ENCODE data around the gene MAP3K4. TPM values are rescaled to one million over a fixed set of nuclear protein-coding genes. Genes with fewer than 3 reads are reported as not detected.

The MAP3K4 gene
- polyA plus RNA-seq, 3 donors, result 3.2 to 12.3 (median 3.5) TPM

- Histone ChIP-seq H3K36me3 (replicated peaks in 1 of 2; ENCODE audit: control insufficient read depth in 1 of 2, insufficient read depth in 2 of 2, low read length in 2 of 2) (peaks cover 0 to 5% of the 10 kb centered on the region in 2 donors), H3K27ac (ENCODE audit: low read depth in 1 of 2, low read length in 2 of 2) (no peak overlapping the region), H2AFZ (ENCODE audit: insufficient read depth, low read depth, low read length, poor library complexity, severe bottlenecking) (no peak overlapping the region), H3K9ac (ENCODE audit: insufficient read depth, low read length, poor library complexity, severe bottlenecking) (no peak overlapping the region), H3K79me2 (ENCODE audit: insufficient read depth, low read length) (no peaks in the 10 kb centered on the region), H4K20me1 (ENCODE audit: insufficient read depth, low read length) (no peaks in the 10 kb centered on the region), H3K4me3 (replicated peaks in 1 of 3; ENCODE audit: low read depth in 2 of 3, low read length in 3 of 3) (no peak overlapping the region), H3K4me1 (ENCODE audit: control insufficient read depth in 1 of 2, insufficient read depth in 2 of 2, low read length in 2 of 2) (peaks cover 11 to 12% of the 10 kb centered on the region in 2 donors), H3K4me2 (replicated peaks; ENCODE audit: extremely low read depth, low read length, poor library complexity, severe bottlenecking) (no peak overlapping the region), H3K27me3 (ENCODE audit: control insufficient read depth in 2 of 2, insufficient read depth in 2 of 2, low read length in 2 of 2) (no peaks in the 10 kb centered on the region), H3K9me3 (replicated peaks in 1 of 2; ENCODE audit: control insufficient read depth in 1 of 2, insufficient read depth in 1 of 2, low read length in 2 of 2) (no peaks in the 10 kb centered on the region)
- WGBS (ENCODE audit: insufficient coverage), result 96% methylated on average over 9 of the region's 12 CpGs
- Mint-ChIP-seq H3K27ac (no peak overlapping the region), H3K4me3 (no peak overlapping the region), H3K9me3 (peaks cover 0 to 3% (median 1%) of the 10 kb centered on the region in 7 donors), H3K36me3 (peaks cover 13 to 18% of the 10 kb centered on the region in 2 donors), H3K27me3 (ENCODE audit: low read depth in 3 of 3) (peaks cover 0 to 4% (median 0%) of the 10 kb centered on the region in 3 donors), H3K4me1 (peaks cover 13% of the 10 kb centered on the region)
- no peak for DNase-seq
- TF ChIP-seq CTCF (IDR thresholded peaks at IDR 0.05), result no peak
- intact Hi-C loops (cut with micrococcal nuclease), result no loop called here
These were observed 146.4 kb downstream of the MAP3K4 start for GRCh38 chr6:161137839-161138542.

- Mint-ChIP-seq H3K9me3 (peaks cover 0 to 5% (median 1%) of the 10 kb centered on the region in 7 donors), H3K4me3 (no peak overlapping the region), H3K36me3 (peaks cover 16 to 18% of the 10 kb centered on the region in 2 donors), H3K4me1 (peaks cover 13% of the 10 kb centered on the region), H3K27me3 (ENCODE audit: low read depth in 3 of 3) (peaks cover 0 to 4% (median 0%) of the 10 kb centered on the region in 3 donors), H3K27ac (peak overlapping the region in 1 of 7 donors; percentile 55)
- no peak for TF ChIP-seq CTCF (IDR thresholded peaks at IDR 0.05)
- Histone ChIP-seq H3K4me2 (replicated peaks; ENCODE audit: extremely low read depth, low read length, poor library complexity, severe bottlenecking) (no peak overlapping the region), H3K27me3 (ENCODE audit: control insufficient read depth in 2 of 2, insufficient read depth in 2 of 2, low read length in 2 of 2) (no peaks in the 10 kb centered on the region), H2AFZ (ENCODE audit: insufficient read depth, low read depth, low read length, poor library complexity, severe bottlenecking) (no peak overlapping the region), H4K20me1 (ENCODE audit: insufficient read depth, low read length) (no peaks in the 10 kb centered on the region), H3K79me2 (ENCODE audit: insufficient read depth, low read length) (no peaks in the 10 kb centered on the region), H3K27ac (ENCODE audit: low read depth in 1 of 2, low read length in 2 of 2) (no peak overlapping the region), H3K9me3 (replicated peaks in 1 of 2; ENCODE audit: control insufficient read depth in 1 of 2, insufficient read depth in 1 of 2, low read length in 2 of 2) (no peaks in the 10 kb centered on the region), H3K4me1 (ENCODE audit: control insufficient read depth in 1 of 2, insufficient read depth in 2 of 2, low read length in 2 of 2) (peaks cover 11 to 12% of the 10 kb centered on the region in 2 donors), H3K36me3 (replicated peaks in 1 of 2; ENCODE audit: control insufficient read depth in 1 of 2, insufficient read depth in 2 of 2, low read length in 2 of 2) (no peaks in the 10 kb centered on the region), H3K4me3 (replicated peaks in 1 of 3; ENCODE audit: low read depth in 2 of 3, low read length in 3 of 3) (no peak overlapping the region), H3K9ac (ENCODE audit: insufficient read depth, low read length, poor library complexity, severe bottlenecking) (no peak overlapping the region)
- intact Hi-C loops (cut with micrococcal nuclease), result no loop called here
- no peak for DNase-seq
- WGBS (ENCODE audit: insufficient coverage), result 91% methylated on average over 23 of the region's 23 CpGs
These were observed 147.2 kb downstream of the MAP3K4 start for GRCh38 chr6:161138543-161139303.

Measured in CD14-positive monocyte (primary cell).